Common myeloid progenitor, CD34-positive (primary cell): Measurements from ENCODE around the gene DCDC1.

ENCODE experiments used
- CTCF ChIA-PET: fragments of 350-600 bp; sonication (Branson Sonifier 250); formaldehyde crosslinking; loops from one replicate; lab custom pipeline; 2021; ENCODE audit warnings: antibody characterized with exemption; lab: Charles Lee
- POLR2A ChIA-PET: fragments of 350-600 bp; sonication (Branson Sonifier 250); formaldehyde crosslinking; loops from one replicate; lab custom pipeline; 2021; ENCODE audit warnings: antibody characterized with exemption; lab: Charles Lee
- DNase-seq, 3 donors: peaks; one replicate each; pipeline versions ENCODE4 v3.0.0 to v3.0.0-alpha.2; 2013
- H3K27ac ChIP-seq, 2 experiments: 1 replicate in 1 of 2; 2 replicates in 1 of 2; pipeline ENCODE4 v1.7.0; 2013; ENCODE audit warnings: inconsistent platforms in 2 of 2, low read length in 2 of 2, mild to moderate bottlenecking in 2 of 2, low read depth in 1 of 2, moderate library complexity in 1 of 2; ENCODE audit not compliant: severe bottlenecking in 2 of 2, insufficient read depth in 1 of 2, poor library complexity in 1 of 2
- H3K27me3 ChIP-seq, 5 experiments: replicated peaks in 2 of 5; 1 replicate in 3 of 5; 2 replicates in 2 of 5; pipeline versions ENCODE4 v1.6.1 to v1.7.0; 2013; ENCODE audit warnings: low read length in 4 of 5, mild to moderate bottlenecking in 2 of 5, moderate library complexity in 2 of 5, inconsistent platforms in 1 of 5; ENCODE audit not compliant: insufficient read depth in 5 of 5, control insufficient read depth in 4 of 5
- H3K36me3 ChIP-seq, 4 experiments: 1 replicate in 2 of 4; 2 replicates in 2 of 4; pipeline versions ENCODE4 v1.6.1 to v1.7.0; 2013; ENCODE audit warnings: low read length in 3 of 4, control low read depth in 1 of 4, mild to moderate bottlenecking in 1 of 4; ENCODE audit not compliant: control insufficient read depth in 4 of 4, insufficient read depth in 4 of 4
- H3K4me1 ChIP-seq, 4 experiments: 1 replicate in 3 of 4; 2 replicates in 1 of 4; pipeline versions ENCODE4 v1.6.1 to v1.7.1; 2013; ENCODE audit warnings: low read length in 3 of 4, mild to moderate bottlenecking in 3 of 4, control low read depth in 1 of 4, inconsistent platforms in 1 of 4, moderate library complexity in 1 of 4; ENCODE audit not compliant: control insufficient read depth in 4 of 4, insufficient read depth in 4 of 4; ENCODE audit errors: control extremely low read depth in 1 of 4
- H3K4me3 ChIP-seq, 7 experiments: 1 replicate in 4 of 7; 2 replicates in 3 of 7; pipeline versions ENCODE4 v1.5.1 to v1.7.0; 2013; ENCODE audit warnings: mild to moderate bottlenecking in 7 of 7, low read length in 6 of 7, moderate library complexity in 6 of 7, inconsistent platforms in 2 of 7, low read depth in 2 of 7, control low read depth in 1 of 7; ENCODE audit not compliant: insufficient read depth in 4 of 7, control insufficient read depth in 1 of 7; ENCODE audit errors: extremely low read depth in 1 of 7
- H3K9me3 ChIP-seq, 5 experiments: 1 replicate in 4 of 5; 2 replicates in 1 of 5; pipeline versions ENCODE4 v1.6.1 to v1.7.1; 2013; ENCODE audit warnings: low read length in 4 of 5, mild to moderate bottlenecking in 2 of 5, inconsistent platforms in 1 of 5, low read depth in 1 of 5, moderate library complexity in 1 of 5; ENCODE audit not compliant: control insufficient read depth in 4 of 5, insufficient read depth in 2 of 5; ENCODE audit errors: control extremely low read depth in 1 of 5
- WGBS: methylation state at CpG from one replicate; pipeline ENCODE4 v1.1.5; 2013; ENCODE audit not compliant: insufficient coverage; 5-methylcytosine and 5-hydroxymethylcytosine counted together

The DCDC1 gene

GRCh38 chr11:31259797-31260196, 109.7 kb downstream of the DCDC1 start:
- DNase-seq = no peak
- WGBS = 100% methylated on average over 1 of the region's 1 CpG
- Histone ChIP-seq H3K4me1 (no peaks in the 10 kb centered on the region), H3K27ac (no peak overlapping the region), H3K27me3 (no peaks in the 10 kb centered on the region), H3K36me3 (no peaks in the 10 kb centered on the region), H3K4me3 (no peak overlapping the region), H3K9me3 (no peaks in the 10 kb centered on the region)
- POLR2A ChIA-PET = no interaction called here
- CTCF ChIA-PET = no interaction called here

GRCh38 chr11:31254415-31254814, 115.1 kb downstream of the DCDC1 start:
- CTCF ChIA-PET = no interaction called here
- DNase-seq = no peak
- no peaks in the 10 kb centered on the region for H3K27me3 ChIP-seq
- H3K9me3 ChIP-seq = no peaks in the 10 kb centered on the region
- no peaks in the 10 kb centered on the region for H3K4me1 ChIP-seq
- POLR2A ChIA-PET = no interaction called here
- H3K36me3 ChIP-seq = no peaks in the 10 kb centered on the region
- no peak overlapping the region for H3K27ac ChIP-seq
- no peak overlapping the region for H3K4me3 ChIP-seq

GRCh38 chr11:31248768-31249167, 120.8 kb downstream of the DCDC1 start:
- WGBS = no CpG with 5 or more reads among the region's 1 CpG
- peaks cover 0 to 2% (median 0%) of the 10 kb centered on the region in 5 experiments for H3K27me3 ChIP-seq

GRCh38 chr11:31247321-31247720, 122.2 kb downstream of the DCDC1 start:
- no peak overlapping the region for H3K4me3 ChIP-seq
- 100% methylated on average over 3 of the region's 5 CpGs for WGBS
- no peaks in the 10 kb centered on the region for H3K36me3 ChIP-seq
- POLR2A ChIA-PET = no interaction called here
- CTCF ChIA-PET = interaction anchor here (1.1 kb wide), 1 partner anchor 712 kb away, joined by 4 read pairs; no protein-coding TSS in a partner anchor
- H3K4me1 ChIP-seq = no peaks in the 10 kb centered on the region
- no peaks in the 10 kb centered on the region for H3K9me3 ChIP-seq
- H3K27ac ChIP-seq = no peak overlapping the region
- DNase-seq = no peak
- H3K27me3 ChIP-seq = peaks cover 0 to 2% (median 0%) of the 10 kb centered on the region in 5 experiments

More at GRCh38 chr11:31248768-31249167, 120.8 kb downstream of the DCDC1 start:
- Histone ChIP-seq H3K4me3 (no peak overlapping the region), H3K9me3 (no peaks in the 10 kb centered on the region), H3K36me3 (no peaks in the 10 kb centered on the region), H3K27ac (no peak overlapping the region), H3K4me1 (no peaks in the 10 kb centered on the region)
- CTCF ChIA-PET = no interaction called here
- no peak for DNase-seq
- POLR2A ChIA-PET = no interaction called here

- H3K27ac ChIP-seq = no peak overlapping the region
- H3K36me3 ChIP-seq = no peaks in the 10 kb centered on the region
- no peaks in the 10 kb centered on the region for H3K9me3 ChIP-seq
- peaks cover 0 to 2% (median 0%) of the 10 kb centered on the region in 5 experiments for H3K27me3 ChIP-seq
- H3K4me3 ChIP-seq = no peak overlapping the region
- WGBS = 100% methylated on average over 1 of the region's 4 CpGs
- POLR2A ChIA-PET = no interaction called here
- DNase-seq = no peak
- CTCF ChIA-PET = interaction anchor here (1.1 kb wide), 1 partner anchor 712 kb away, joined by 4 read pairs; no protein-coding TSS in a partner anchor
- H3K4me1 ChIP-seq = no peaks in the 10 kb centered on the region
These were observed 122.9 kb downstream of the DCDC1 start for GRCh38 chr11:31246451-31247165.

GRCh38 chr11:31243706-31244105, 125.8 kb downstream of the DCDC1 start:
- Histone ChIP-seq H3K36me3 (no peaks in the 10 kb centered on the region), H3K4me3 (no peak overlapping the region), H3K27ac (no peak overlapping the region), H3K27me3 (peaks cover 0 to 2% (median 0%) of the 10 kb centered on the region in 5 experiments), H3K9me3 (no peaks in the 10 kb centered on the region), H3K4me1 (no peaks in the 10 kb centered on the region)
- no peak for DNase-seq
- CTCF ChIA-PET = interaction anchor here (1.0 to 8.6 kb wide), 4 partner anchors 9 to 932 kb away, joined by 4 to 43 read pairs (median 5); no protein-coding TSS in a partner anchor
- POLR2A ChIA-PET = no interaction called here
- WGBS = no CpG with 5 or more reads among the region's 1 CpG

- peak; percentile 59 to 76 (median 69) for DNase-seq
- CTCF ChIA-PET = interaction anchor here (0.7 to 8.6 kb wide), 5 partner anchors 7 to 803 kb away, joined by 3 to 43 read pairs (median 3); no protein-coding TSS in a partner anchor
- 6% methylated on average over 2 of the region's 5 CpGs for WGBS
- Histone ChIP-seq H3K27ac (no peak overlapping the region), H3K4me3 (no peak overlapping the region), H3K4me1 (no peaks in the 10 kb centered on the region), H3K9me3 (no peaks in the 10 kb centered on the region), H3K27me3 (no peaks in the 10 kb centered on the region), H3K36me3 (no peaks in the 10 kb centered on the region)
- POLR2A ChIA-PET = no interaction called here
These were observed 129.1 kb downstream of the DCDC1 start for GRCh38 chr11:31240340-31240904.
